NOMO-1 treated with dmso at 0.1 percent for 144 hours (cell line): ENCODE data around the gene ECEL1.
A peak's percentile ranks its signal among the peaks of the same experiment; 100 is the strongest.

Source experiments
- DNase-seq: peaks from one replicate; lab custom pipeline; 2025; ENCODE audit not compliant: unreplicated experiment; lab: John Stamatoyannopoulos, UW

Gene ECEL1

DNA sequence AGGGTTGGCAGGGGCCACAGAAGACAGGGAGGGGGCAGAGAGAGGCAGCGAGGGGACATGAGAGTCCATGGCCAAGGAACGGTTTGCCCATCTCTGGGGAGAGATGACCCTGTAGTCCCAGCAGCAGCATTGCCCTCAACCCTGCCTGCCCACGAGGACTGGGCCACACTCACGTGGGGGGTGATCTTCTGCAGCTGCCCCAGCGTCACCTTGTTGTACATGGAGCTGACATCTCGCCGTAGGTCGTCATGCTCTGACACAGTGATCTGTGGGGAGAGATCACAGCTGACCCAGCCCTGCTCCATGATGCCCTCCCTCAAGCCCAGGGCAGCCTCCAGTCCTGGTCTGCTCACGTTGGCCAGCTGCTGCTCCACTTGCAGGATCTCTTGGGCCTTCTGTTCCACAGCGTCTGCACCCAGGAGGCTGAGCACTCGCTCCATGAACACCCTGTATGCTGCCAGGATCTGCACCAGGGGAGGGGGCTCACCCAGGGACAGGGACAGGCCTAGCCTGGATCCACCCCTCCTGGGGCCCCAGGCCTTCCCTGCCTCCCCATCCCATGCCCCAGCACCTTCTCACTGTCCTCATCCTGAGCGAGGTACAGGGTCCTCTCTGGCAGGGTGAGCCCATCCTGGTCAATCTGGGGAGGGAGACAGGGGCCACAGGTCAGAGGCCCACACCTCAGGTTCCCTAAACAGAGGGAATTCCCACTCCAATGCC, 2.8 kb downstream of the ECEL1 start:
- no peak for DNase-seq

DNA sequence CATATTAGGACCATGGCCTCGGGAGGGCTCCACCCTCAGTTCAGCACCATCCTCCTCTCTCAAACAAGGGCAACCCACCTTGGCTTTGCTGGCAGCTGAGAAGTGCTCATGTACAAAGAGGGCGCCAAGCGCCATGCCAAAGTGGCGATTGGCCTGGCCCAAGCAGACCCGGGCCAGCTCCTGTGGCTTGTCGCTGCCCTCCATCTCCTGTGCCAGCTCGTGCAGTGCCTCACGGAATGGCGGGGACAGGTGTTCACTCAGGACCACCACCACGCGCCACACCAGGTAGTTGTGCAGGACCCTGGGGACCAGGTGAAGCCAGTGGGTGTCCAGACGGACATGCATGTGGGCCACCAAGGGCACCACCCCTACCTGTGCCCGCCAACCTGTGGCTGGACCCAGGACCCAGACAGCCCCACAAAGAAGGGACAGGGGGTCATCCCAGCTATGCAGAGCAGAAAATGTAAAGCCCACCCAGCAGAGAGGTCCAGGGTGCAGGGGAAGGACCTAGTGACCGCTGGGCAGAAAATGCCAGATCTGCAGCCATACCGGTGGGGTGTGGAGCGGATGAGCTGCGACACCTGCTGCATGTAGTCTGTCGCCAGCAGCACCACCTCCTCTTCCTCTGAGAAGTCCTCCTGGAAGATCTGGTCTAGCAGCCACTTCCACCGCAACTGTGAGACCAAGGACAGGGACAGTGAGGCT, 3.6 kb downstream of the ECEL1 start:
- DNase-seq, result no peak

DNA sequence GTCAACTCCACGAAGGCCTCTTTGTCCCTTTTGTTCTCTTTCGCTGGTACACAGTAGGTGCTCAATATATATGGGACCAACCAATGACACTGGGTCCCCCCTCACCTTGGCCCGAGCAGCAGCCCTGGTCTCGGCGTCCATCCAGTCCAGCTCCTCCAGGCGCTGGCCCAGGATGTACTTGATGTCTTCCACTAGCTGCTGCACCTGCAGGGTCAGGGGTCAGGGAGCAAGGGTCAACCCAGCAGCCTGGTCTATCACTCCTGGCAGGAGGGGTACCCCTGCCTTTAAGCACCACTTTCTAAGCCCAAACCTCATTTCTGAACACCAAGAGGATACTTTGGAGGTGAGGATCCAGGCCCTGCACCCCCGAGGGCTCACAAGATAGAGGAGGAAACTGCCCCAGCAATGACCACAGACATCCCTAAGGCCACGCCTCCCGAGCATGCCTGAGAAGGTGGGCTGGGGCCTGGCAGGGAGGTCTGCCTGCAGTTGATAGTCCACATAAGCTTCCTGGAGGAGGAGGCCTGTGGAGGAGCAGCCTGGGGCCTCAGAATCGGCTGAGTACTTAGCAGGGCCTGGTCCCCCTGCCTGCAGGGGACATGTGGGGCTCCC, 4.2 kb downstream of the ECEL1 start:
- no peak for DNase-seq

DNA sequence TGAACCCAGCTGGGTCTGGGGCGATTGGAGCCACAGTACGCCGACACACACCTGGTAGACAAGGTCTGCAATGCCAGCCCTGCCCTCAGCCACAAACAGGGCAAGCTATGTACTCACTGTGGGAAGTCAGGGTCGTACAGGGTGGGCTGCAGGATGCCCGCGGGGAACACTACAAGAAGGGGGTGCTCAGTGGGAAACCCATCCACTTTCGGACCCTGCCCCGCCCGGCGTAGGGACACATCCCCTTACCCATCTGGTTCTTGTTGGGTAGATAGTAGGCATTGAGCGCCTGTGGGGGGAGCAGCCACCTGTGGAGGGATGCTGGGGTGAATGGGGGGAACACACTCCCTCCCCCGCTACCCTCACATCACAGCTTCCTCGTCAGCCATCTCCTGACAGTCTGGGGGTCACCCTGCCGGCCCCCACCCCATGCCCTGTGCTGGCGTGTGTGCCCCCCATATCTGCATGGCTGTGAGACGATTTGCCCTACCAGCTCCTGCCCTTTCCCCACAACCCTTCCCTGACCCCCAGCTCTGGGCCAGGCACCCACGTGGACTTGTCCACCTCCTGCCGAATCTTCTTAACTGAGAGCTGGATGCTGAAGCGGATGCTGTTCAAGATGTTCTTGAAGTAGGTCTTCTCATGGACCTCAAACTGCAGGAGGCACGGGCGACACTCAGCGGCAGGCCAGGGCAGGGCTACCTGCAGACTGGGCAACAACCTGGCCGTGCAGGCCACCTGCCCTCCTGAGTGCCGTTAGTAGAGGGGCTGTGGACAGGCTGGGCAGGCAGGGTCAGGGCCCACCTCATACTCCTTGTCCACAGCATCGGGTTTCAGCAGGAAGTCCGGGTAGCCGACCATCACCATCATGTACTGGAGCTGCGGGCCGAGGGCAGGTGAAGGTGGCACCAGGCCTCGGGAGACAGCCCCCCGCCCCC, 5.1 kb downstream of the ECEL1 start:
- no peak for DNase-seq

DNA sequence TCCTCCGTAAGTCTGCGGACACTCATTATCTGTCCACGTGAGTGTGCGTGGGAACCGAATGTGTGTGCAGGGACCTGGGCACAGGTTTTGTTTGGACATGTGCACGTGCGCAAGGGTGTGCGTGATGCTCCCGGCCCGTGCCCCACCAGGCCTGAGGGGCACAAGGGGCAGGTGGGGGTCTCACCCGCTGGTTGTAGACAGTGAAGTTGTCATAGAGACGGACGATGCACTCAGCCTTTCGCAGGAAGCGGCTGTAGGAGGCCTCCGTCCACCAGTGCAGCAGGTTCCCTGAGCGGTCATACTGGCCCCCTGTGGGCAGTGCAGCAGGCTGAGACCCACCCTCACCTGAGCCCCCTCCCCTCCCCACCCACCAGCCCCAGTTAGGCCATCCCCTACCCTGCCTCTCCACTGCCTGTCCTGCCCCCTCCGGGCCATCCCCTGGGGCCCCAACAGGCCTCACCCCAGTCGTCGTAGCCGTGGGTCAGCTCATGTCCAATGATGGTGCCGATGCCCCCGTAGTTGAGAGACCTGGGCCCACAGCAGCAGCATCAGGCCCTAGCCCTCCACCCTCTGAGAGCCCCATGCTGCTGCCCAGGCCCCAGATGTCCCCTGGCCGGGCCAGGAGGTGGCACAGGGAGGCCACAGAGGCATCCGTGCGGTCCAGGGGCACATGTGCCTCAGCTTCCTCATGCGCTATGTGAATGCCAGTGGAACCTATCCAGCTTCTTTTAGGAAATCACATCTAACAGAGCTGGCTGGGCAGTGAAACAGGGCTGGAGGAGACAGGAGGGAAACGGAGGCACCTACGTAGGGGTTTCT, 6.1 kb downstream of the ECEL1 start:
- no peak for DNase-seq

DNA sequence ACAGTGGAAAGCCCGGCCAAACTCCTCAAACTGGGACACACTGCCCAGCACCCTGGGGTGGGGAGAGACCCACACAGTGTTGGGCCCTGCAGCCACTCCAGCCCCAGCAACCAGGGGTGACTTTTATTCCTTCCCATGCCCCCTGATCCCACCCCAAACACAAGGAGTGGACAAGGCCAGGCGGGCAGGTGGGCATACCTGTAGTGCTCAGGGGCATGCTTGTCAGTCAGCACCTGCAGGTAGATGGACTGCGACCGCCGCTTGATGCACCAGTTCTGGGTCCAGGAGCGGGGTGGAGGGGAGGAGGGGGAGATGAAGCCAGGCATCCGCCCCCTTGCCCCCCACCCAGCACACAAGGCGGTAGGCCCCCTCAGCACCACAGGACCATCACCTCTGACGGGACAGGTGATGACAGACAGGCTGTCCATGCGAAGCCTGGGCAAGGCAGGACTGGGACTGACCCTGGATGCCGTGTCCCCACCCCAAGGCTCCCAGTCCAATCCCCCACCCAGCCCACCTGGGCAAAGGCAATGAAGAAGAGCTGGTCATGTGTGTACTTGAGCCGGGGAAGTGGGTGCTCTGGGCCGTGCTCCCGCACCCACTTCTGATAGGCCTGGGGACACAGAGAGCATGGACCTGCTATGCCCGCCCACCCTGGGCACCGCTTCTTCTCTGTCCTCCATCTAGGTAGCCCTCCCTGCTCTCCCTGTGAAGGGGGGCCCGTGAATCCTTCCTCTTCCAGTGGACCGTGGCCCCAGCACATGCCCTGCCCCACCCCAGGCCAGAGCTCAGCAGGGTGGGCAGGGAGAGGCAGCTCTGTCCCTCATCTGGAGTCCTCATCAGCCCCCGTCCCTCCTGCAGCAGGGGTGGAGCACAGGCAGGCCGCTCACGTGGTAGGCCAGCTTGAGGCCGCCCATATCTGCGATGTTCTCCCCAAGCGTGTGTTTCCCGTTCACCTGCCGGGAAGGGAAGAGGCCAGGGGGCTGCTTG, 7.1 kb downstream of the ECEL1 start:
- no peak for DNase-seq

DNA sequence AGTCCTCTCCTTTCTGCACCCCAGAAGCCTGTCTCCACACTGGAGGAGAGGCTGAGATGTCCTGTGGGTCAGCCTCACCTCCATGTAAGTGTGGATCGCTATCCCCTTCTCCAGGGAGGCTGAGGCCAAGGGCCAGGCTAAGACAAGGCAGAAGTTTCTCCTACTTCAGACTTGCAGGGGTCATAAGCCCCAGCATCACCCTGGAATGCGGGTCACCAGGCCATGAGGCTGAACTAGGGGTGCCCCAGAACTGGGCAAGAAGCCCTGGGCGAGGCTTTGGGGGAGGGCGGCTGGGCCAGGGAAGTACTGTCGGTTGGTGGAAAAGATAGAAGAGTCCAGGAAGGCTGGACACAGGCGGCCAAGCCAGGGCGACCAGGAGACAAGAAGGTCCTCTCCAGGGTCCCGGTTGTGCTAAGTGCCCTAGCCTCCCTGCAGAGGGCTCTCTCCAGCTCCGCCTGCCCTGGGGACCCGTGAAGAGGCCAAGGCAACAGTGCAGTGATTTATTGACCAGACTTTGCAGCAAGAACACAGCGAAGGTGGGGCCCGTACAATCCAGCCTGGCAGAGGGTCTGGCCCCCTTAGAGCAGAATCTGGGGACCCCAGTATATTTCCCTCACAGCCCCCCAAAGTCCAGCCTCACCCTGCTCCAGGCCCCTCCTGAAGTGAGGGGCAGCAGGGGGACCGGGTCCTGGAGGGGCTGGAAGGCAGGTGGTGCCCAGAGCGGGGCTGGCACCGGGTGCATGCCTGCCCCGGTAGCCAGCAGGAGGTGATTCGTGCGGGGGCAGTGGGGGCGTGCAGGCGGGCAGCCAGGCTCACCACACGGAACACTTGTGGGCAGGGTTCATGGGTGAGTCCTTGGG, 8.1 kb downstream of the ECEL1 start:
- no peak for DNase-seq

DNA sequence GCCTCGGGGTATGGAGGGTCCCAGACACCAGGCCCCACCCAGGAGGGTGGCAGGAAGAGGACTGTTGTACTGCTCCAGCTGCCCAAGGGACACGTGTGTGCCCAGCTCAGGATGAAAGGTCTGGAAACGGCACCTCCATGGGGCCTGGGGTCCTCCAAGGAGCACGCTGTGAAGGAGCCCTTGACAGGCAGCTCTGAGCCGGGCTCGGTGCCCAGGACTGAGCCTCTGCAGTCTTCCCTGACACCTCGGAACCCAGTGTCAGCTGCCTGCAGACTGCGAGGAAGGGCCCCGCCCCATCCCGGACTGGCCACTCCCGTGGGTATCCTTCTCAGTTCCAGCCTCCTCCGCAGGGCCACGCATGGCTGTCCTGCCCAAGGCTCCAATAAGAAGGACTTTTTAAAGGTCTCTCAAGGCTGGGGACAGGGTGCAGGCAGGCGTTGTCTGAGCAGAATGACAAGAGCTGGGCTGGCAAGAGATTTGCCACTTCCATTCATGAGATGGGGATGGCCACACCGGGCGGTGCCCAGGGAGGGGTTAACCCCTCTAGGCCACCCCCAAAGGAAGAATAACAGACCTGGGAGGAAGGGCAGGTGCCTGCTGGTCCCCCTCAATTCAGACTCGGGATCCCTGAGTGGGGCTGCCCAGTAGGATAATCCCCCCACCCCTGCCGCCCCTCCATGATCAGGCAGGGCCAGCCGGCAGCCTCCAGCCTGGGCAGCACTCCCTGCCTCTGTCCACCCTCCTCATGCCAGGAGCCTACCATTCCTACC, 8.9 kb downstream of the ECEL1 start:
- no peak for DNase-seq

DNA sequence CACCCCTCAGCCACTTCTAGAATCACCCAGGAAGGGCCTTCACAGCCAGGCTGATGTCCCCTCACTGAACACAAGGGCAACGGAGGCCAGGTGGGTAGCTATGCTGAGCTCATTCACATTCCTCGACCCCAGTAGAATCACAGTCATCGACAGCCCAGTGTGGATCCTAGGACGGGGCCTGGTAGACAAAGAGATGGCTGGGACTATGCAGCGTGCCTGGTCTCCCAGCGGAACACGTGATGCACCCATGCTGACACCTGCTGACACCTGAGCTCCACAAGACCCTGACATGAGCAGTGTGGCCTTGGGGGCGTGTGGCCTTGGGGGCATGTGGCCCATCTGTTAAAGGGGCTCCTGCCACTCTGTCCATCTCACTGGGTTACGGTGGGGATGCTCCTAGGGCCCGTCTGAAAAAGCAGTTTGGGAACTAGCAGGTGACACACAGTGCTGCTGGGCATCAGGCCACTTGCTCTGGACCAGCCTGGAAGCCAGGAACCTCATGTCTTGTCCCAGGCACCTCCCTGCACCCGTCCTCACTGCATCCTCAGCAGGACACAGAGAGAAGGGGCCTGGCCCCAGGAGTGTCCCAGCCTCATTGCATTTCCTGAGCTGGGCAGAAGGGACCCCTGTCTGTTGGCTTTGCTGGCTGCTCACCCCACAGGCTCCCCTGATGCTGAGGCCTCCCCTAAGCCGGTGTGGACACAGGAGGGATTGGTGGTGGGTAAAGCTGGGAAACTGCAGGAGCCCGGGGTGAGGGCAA, 9.7 kb downstream of the ECEL1 start:
- no peak for DNase-seq

DNA sequence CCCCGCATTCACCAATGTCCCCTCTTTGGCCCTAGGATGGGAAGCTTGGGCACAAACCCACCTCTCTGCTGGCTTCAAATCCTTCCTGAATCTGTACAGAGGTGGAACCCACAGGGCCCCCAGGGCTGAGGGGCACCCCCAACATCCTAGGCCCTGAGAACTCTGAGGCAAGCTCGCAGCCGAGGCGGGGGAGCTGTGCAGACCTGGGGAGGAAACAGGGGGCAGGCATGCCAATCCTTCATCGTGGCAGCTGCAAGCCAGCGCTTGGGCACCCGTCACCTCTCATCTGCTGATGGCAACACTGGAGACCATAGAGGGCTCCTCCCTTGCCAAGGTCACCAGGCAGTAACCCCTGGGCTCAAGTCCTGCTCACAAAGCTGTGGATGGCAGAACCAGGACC, 10.8 kb downstream of the ECEL1 start:
- no peak for DNase-seq

DNA sequence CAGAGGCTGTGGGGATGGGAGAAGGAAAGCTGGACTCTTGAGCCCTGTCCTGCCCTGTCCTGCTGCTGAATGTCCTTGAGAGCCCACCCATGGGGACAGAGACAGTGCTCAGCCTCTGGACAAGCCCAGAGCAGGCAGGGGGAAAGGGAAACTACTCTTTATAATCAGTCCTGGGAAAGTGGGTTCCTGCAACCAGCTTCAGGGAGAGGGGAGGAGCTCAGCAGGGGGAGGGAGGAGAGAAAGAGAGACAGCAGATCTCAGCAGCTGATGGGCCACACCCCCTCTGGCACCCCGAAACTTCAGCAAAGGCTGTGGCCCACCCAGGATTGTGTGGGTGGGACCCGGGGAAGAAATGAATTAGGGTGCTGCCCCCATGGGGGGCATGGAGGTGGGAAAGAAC, 11.6 kb downstream of the ECEL1 start:
- DNase-seq, result no peak

DNA sequence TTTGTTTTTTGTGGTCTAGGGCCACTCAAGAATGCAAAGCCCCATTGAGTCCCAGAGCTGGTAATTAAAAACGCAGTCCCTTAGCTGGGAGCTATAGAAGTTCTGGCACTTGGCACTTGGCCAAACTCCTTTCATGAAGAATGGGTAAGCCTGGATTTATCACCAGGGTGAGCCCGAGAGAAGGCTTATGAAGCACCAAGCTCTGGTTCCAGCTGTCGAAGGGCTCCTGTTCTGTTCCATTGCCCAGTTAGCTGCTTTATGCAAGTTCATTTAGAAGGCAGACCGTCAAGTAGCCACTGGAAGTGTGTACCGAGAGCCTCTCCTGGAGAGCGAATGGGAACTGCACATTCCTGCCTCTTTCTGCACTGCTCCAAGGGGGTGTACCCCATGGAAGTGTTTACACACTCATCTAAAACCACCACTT, 14.2 kb downstream of the ECEL1 start:
- DNase-seq, result no peak

DNA sequence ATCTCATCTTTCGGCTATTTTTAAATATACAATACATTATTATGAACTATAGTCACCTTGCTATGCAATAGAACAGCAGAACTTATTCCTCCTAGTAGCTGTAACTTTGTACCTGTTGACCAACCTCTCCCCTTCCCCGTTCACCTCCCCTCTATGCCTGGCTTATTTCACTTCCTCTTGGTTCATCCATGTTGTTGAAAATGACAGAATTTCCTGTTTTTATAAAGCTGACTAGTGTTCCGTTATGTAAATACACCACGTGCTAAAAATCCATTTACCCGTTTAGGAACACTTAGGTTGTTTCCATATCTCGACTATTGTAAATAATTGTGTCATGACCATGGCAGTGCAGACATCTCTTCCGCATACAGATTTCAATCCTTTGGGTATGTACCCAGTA, 21.4 kb downstream of the ECEL1 start:
- DNase-seq, result peak; percentile 48

DNA sequence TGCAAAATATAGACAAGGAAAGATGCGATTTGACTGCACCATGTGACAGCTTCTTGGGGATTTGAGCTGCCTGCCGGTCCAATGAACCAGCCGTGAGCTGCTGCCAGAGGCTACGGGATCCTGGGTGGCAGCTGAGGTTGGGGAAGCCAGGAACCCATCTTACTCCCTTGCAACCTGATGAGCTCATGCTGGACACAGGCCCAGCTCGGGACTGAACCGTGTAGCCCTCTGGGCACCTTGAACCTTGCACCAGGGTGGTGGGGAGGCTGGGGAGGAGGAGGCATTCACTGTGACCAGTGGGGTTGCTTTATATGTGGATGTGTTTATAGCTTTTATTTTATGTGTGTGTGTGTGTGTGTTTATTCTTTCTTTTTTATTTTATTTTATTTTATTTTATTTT, 22.6 kb downstream of the ECEL1 start:
- DNase-seq, result no peak

DNA sequence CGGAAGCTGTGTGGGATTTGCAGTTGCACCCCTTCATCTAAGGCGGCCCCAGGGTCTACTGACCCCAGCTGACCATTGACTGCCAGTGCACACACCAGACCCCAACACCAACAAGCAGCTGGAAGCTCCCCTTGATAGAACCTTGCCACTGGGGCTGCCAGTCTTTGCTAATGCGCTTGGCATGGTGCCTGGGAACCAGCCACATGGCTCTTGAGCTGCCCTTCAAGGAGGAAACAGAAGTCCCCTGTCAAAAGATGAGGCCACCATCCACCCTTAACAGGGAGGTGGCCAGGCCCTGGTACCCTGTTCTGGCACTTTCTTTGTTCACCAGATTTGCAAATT, 23.1 kb downstream of the ECEL1 start:
- DNase-seq, result no peak

DNA sequence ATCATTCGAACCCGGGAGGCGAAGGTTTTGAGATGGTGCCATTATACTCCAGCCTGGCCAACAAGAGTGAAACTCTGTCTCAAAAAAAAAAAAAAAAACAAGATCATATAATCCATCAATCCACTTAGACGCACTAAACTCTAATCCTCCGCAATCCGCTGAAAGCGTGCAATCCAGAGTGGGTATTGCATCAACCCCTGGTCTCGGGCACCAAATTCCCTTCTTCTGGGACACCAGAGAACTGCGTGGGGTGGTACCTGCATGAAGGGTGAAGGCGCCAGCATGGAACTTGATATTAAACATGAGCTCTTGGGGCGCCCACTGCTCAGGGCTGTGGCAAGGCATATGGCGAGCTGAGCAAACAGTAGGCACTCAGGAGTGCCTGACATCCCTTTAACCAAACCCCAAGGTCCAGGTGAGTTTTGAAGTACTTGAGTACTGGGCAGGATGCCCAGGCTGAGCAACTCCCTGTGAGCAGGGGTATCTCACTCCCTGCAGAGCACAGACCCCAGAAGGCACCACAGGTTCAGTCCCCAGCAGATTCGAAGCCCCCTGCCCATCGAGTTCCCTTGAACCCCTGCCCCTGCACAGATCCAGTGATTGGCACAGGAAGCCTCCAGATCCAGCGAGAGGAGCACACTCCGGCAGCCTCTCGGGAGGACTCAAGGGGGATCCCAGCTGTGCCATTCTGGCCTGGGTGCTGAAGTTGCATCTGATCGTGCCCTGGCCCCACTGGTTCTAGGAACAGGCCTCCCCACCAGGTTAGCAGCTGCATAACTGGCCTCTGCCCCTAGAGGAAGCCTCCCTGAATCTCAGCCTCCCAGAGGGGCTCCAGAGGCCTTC, 23.7 kb downstream of the ECEL1 start:
- DNase-seq, result no peak
